Measurements from ENCODE around the gene SNX32.

SNX32 gene

GRCh38 chr11:65797711-65798110 is 36.1 kb upstream of the SNX32 start:
- DNase-seq, result no peak
- no peak for ATAC-seq

DNA sequence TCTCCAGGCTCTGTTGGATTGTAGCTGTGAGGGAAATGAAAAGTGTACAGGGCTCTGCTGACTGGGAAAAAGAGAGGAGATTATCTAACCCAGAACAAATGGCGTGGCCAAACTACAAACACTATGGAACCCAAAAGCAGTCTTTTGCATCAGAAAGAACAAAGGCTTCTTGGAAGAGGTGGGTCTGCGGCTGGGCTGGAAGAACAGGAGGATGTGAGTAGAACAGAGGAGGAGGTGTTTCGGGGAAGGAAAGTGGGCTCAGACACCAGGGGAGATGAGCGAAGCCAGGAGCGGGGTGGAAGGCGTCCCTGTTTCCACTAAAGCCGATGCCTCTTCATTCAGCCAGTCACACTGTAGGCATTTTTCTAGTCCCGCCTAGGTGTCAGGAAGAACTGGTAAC is 34.9 kb upstream of the SNX32 start:
- DNase-seq (no peak), ATAC-seq (no peak)

DNA sequence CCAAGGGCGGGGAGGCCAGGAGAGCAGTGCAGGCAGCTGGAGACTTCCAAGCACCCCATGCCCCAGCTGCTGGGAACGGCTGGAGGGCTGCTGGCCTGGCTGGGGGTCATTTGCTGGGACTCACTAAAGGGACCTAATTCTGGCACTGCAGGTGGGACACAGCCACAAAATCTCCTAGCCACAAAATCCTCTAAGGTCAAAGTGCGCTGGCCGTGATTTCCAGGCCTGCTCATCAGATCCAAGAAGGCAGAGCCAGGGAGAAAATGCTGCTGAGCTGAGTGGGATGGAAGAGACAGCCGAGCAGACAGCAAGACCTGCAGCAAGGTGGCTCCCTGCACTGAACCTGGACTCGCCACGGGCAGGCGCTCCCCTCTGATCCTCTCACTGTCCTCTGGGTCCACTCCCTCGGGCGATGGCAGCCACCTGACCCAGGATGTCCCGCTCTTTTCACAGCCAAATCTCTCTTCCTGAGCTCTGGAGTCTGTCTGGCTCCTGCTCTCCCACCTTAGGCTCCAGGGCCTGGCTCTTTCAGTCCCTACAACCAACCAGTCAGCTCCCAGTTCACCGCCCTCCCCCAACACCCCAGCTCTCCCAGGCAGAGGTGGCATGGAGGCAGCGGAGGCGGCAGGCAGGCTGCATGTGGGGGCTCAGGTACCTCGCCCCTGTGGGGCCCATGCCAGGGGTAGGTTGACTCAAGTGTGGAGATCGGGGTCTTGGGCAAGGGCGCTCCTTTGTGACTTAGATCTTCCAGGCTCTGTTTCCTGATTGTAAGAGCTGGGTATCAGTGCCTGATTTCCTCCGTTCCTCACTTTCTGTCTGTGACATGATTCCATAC is 32.4 kb upstream of the SNX32 start:
- ATAC-seq (no peak), DNase-seq (no peak)

DNA sequence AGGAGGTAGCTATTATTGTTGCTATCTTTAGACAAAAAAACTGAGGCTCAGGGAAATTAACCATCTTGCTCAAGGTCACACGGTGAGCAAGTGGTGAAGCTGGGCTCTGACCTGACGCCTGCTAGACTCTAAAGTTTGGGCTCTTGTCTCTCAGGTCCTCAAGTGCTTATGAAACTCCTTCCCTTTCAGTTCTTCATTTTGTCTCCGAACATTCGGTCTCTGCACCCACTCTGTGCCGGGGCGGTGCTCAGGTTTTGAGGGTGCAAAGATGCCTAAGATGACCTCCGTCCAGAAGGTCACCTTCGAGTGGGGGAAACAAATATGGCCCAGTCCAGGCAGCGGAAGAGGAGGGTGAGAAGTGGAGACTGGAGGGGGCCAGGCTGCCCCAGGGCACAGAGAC is 30.9 kb upstream of the SNX32 start:
- ATAC-seq (no peak), DNase-seq (no peak)

GRCh38 chr11:65803797-65804492 is 29.8 kb upstream of the SNX32 start:
- ATAC-seq (peak; percentile 32), DNase-seq (no peak)

DNA sequence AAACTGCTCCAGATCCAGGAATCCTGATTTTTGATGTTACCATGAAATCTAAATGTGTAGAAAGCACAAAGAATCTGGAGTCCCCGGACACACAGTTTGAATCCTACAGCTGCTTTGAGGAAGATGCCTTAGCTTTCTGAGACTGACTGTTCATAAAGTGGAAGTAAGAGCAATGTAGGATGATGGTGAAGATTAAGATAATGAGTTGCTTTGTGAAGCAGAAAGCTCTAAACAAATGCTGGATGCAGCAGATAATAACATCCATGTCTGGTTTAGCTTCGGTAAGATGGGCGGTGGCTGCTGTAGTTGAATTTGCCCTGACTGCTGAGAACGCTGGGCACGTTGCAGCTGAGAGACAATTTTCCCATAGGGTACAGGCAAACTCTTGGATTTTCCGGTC is 26.8 kb upstream of the SNX32 start:
- no peak for DNase-seq
- ATAC-seq, result no peak

DNA sequence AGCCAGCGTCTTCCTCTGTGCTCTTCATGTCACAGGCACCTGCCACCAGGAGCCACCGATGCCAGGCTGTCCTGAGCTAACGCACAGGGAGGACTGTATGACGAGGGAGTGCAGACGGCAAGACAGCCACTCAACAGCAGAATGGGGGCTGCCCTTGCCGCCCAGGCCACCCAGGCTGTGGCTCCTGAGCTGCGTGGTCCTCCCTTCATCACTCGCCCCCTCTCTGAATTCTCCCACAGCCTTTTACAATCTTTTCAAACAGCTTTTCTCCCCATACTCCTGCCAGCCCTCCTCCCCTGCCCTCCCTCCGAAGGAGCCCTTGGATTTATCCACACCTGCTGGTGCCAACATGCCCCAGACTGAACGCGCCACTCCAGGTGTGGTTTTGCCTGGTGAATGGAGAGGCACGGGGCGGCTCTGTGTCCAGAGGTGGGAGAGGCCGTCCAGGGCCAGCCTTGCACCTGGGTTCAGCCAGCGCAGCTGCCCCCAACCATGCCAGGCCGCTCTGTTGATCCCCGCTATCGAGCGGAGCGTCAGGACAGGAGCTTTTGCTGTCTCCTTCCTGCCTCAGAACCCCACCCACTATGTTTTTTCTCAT is 24.9 kb upstream of the SNX32 start:
- ATAC-seq, result no peak

GRCh38 chr11:65809496-65809895 is 24.3 kb upstream of the SNX32 start:
- DNase-seq, result no peak
- ATAC-seq, result no peak

More for the DNA sequence above, 24.9 kb upstream of the SNX32 start:
- no peak for DNase-seq

DNA sequence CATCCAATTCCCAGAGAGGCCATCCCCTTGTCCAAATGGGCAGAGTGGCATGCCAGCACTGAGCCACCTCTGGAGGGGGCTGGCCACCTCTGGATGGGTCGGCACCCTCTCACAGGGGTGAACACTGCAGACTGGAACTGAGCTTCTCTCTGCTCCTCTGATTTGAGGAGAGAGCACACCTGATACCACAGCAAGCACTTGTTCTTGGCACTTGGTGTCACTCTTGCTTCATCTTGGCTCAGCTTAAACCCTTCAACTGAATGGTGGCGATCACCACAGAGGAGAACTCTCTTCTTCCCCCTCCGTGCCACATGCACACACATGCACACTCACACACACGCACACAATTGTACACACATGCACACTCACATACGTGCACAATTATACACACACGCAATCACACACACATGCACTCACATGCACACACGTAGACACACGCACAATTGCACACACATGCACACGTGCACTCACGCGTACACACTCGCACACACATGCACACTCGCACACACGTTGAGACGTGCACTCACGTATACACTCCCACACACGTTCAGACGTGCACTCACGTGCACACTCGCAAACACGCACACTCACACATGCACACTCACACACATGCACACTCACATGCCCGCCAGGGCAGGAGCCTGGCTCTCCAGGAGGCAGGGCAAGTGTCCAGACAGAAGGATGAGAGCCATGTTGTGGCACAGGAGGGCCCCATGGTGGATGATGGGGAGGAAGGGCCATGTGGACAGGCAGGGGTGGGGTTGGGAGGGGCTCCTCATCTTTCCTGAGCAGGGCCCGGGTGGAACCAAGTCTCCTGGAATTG is 23.5 kb upstream of the SNX32 start:
- ATAC-seq (no peak), DNase-seq (no peak)

DNA sequence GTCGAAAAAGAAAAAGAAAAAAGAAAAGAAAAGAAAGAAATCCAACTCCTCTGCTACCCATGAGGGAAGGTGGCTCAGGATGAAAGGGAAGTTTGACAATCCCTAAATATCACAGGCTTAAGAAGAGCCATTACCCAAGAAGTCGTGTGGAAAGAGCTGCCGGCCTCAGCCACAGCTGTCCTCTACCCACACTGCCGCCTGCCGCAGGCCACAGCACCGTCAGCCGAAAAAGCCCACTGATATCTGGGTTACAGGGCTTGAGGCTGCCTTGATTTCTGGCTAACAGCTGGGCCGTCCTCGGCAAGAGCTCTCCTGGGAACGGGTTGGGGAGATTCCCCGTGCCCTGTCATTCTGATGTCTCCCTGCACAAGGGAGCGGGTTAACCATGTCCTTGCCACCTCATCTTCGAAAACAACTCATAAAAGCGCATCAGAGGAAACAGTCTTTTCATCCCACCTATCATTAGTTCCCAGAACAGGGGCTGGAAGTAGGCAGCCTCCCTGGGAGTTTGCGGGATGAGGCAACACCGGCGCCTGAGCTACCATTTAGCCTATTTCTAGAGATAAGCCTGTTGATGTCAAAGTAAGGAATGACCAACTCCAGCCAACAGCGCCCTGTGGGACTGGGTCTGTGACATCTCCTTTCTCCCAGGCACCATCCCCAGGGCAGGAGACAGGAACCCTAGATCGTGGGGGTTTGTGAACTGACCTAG is 21.8 kb upstream of the SNX32 start:
- no peak for DNase-seq
- ATAC-seq, result no peak

GRCh38 chr11:65814131-65814985 is 19.4 kb upstream of the SNX32 start:
- no peak for ATAC-seq

DNA sequence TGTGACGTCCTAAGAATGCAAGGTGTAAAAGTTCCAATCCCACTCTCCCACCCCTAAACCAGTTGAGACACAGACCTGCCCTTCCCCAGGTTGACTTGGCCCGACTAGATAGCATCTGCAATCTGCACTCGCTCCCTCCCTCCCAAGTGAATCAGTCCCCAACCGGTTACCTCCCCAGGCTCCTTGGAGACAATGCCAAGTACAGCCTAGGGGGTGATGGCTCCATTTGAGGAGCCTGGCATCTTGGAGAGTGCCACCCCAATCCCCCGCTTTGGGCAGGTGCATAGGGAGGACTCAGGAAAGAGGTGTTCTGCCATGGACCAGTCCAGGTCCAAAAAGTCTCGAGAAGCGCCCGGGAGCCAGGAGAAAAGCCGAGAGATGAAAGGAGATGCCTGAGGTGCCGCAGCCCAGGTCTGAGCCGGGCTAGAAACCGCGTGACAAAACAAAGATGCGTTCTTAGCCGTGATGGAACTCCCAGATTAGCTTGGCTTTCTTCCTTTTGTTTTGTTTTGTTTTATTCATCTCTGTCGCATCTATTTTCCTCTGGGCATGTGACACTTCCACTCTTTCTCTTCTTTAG is 18.7 kb upstream of the SNX32 start:
- ATAC-seq (no peak), DNase-seq (no peak)

More at GRCh38 chr11:65814131-65814985, 19.4 kb upstream of the SNX32 start:
- DNase-seq, result no peak

DNA sequence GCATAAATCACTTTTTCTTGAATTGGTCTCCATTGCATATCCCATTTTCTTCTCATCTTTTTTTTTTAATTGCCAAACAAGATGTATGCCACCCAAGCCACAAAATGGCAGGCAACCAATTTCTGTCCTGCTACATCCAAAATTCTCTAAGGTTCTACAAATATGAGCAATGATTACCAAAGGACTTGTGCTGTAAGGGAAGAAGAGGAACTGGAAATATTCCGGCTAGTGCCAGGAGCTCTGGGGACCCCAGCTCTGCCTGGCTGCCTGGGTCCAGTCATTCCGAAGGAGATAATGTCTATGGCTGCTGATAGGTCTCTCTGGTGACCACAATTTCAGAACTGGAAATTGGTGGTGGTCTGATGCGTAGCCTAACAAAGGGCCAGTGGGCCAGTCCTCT is 17.1 kb upstream of the SNX32 start:
- no peak for DNase-seq
- no peak for ATAC-seq

GRCh38 chr11:65817312-65817834 is 16.4 kb upstream of the SNX32 start:
- DNase-seq, result no peak
- no peak for ATAC-seq

GRCh38 chr11:65817835-65818680 is 15.7 kb upstream of the SNX32 start:
- DNase-seq, result peak; percentile 100

DNA sequence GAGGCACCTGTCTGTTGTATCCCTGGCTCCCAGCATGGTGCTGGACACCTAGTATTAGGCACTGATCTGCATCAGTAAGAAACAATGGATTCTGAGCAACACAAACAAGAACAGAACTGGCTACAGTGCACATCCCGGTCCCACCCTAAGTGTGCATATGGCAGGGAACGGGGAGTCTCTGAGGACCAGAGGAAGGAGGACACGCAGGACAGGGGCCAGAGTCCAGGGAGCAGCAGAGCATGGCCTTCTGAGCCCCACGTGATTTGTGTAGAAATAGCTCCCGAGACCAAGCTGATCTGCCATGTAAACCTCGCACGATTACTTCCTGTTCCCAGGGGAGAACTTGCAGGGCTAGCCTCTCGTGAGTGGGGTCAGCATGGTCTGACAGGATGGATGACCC is 12.7 kb upstream of the SNX32 start:
- no peak for DNase-seq
- ATAC-seq, result no peak

More at GRCh38 chr11:65817835-65818680, 15.7 kb upstream of the SNX32 start:
- peak; percentile 91 for ATAC-seq

DNA sequence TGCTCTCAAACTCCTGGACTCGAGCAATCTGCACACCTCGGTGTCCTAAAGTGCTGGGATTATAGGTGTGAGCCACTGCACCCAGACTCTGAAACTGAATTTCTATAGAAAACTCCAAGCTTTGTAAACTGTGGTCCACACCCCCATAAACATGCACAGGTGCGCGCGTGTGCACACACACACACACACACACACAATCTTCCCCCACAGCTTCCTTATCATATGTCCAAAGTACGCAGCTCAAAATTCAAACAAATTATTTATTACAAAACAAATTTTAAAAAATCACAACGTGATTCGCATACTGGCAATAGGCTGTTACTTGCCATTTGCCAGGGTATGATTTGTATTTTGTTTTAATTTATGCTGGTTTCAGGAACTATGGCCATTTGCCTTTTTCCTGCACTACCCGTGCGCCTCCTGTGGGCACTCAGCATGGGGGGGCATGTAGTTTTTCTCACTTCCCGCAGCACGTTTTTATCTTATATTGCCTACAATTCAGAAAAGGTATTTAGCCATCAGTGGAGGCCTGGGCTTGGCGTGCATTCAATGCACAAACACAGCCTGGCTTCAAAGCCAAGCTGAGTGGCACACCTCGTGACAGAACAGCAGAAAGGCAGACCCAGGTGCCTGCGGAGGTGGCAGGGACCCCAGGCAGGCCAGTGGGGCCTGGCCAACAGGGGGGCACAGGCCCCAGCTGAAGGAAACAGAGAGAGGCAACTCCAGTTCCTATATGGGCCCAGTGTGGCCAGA is 10.8 kb upstream of the SNX32 start:
- ATAC-seq, result no peak
- DNase-seq, result no peak

DNA sequence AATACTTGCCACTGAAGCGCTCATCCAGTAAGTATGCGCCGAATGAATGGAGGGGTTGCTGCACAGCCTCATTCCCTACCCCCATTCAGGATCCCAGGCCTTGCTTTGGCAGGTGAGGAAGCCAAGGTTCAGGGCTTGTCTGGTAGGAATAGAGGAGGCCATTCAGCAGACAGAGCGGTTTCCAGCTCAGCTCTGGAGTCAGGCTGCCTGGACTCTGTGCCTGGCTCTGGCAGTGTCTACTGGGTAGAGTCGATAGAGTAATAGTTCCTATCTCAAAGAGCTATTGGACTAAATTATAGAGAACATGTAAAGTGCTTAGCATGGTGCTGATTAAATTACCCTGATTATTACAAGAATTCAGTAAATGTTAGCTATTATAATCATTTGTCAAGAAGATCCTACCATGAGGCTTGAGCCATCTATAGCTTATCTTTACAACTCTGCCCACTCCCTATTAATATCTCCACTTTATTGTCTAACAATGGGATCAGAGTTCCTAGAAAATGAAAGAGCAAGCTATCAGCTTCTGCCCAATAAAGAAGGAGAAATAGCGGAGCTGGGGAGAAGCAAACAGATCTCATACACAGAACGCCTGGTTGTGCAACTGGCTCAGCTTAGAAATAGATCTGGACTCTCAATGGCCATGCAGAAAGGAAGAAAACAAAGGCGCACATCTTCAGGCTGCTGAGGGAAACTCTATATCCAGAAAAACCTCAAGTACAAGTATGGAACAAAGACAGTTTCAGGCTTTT is 6.6 kb upstream of the SNX32 start:
- DNase-seq (no peak), ATAC-seq (no peak)
